ENCODE results near the gene TRIM72.
A peak's percentile ranks its signal among the peaks of the same experiment; 100 is the strongest.

The TRIM72 gene

GRCh38 chr16:31221357-31222160 lies 7.6 kb downstream of the TRIM72 start:
- Histone ChIP-seq H2BK15ac (ENCODE audit: low read length) (no peak overlapping the region), H2BK120ac (ENCODE audit: low read depth, low read length) (no peak overlapping the region), H3K79me1 (ENCODE audit: low read depth, low read length) (no peaks in the 10 kb centered on the region), H3K14ac (ENCODE audit: low read length) (no peak overlapping the region), H3K36me3 (replicated peaks in 1 of 2; ENCODE audit: control insufficient read depth in 2 of 2, insufficient read depth in 2 of 2, low read length in 2 of 2) (no peaks in the 10 kb centered on the region), H3K27me3 (ENCODE audit: control insufficient read depth in 3 of 3, insufficient read depth in 3 of 3, low read depth in 1 of 3, low read length in 3 of 3) (peaks cover 7 to 44% (median 21%) of the 10 kb centered on the region in 3 experiments), H3K9ac (ENCODE audit: low read depth, low read length, poor library complexity) (no peak overlapping the region), H2AK5ac (ENCODE audit: low read depth, low read length) (no peak overlapping the region), H2BK12ac (ENCODE audit: low read length) (no peak overlapping the region), H3K4me3 (ENCODE audit: low read length in 2 of 2) (no peak overlapping the region), H3K4me2 (ENCODE audit: insufficient read depth, low read length, poor library complexity, severe bottlenecking) (no peak overlapping the region), H2BK5ac (ENCODE audit: low read length) (no peak overlapping the region), H2AFZ (ENCODE audit: low read length) (no peak overlapping the region), H3K18ac (ENCODE audit: low read length) (no peak overlapping the region), H3K23ac (ENCODE audit: low read depth, low read length, poor library complexity) (no peak overlapping the region), H4K8ac (ENCODE audit: low read depth, low read length) (no peak overlapping the region), H3K9me3 (replicated peaks in 1 of 2; ENCODE audit: control insufficient read depth in 2 of 2, insufficient read depth in 1 of 2, low read depth in 1 of 2, low read length in 2 of 2) (peaks cover 0 to 3% of the 10 kb centered on the region in 2 donors), H4K91ac (ENCODE audit: low read depth, low read length, poor library complexity) (no peak overlapping the region), H3K27ac (replicated peaks; ENCODE audit: low read length) (no peak overlapping the region), H3K4me1 (ENCODE audit: control insufficient read depth in 2 of 2, insufficient read depth in 1 of 2, low read depth in 1 of 2, low read length in 2 of 2) (peaks cover 0 to 5% of the 10 kb centered on the region in 2 donors), H3K4ac (ENCODE audit: low read length) (no peak overlapping the region)
- WGBS, 2 donors (ENCODE audit: extremely low coverage in 2 of 2, insufficient read length in 2 of 2, insufficient replicate concordance in 1 of 2) = no CpG with 5 or more reads among the region's 12 CpGs
- DNase-seq (ENCODE audit: low spot score) = no peak

GRCh38 chr16:31223044-31223443 lies 9.1 kb downstream of the TRIM72 start:
- no peak overlapping the region for H4K91ac ChIP-seq (ENCODE audit: low read depth, low read length, poor library complexity)
- peak overlapping the region; percentile 12 for H3K9ac ChIP-seq (ENCODE audit: low read depth, low read length, poor library complexity)
- no peaks in the 10 kb centered on the region for H3K79me1 ChIP-seq (ENCODE audit: low read depth, low read length)
- H3K27me3 ChIP-seq (ENCODE audit: control insufficient read depth in 3 of 3, insufficient read depth in 3 of 3, low read depth in 1 of 3, low read length in 3 of 3) = peaks cover 0 to 29% (median 6%) of the 10 kb centered on the region in 3 experiments
- no peak overlapping the region for H3K14ac ChIP-seq (ENCODE audit: low read length)
- H3K4ac ChIP-seq (ENCODE audit: low read length) = no peak overlapping the region
- no peak overlapping the region for H2BK120ac ChIP-seq (ENCODE audit: low read depth, low read length)
- no peak for DNase-seq (ENCODE audit: low spot score)
- no peak overlapping the region for H3K4me3 ChIP-seq (ENCODE audit: low read length in 2 of 2)
- no peak overlapping the region for H2AK5ac ChIP-seq (ENCODE audit: low read depth, low read length)
- no peak overlapping the region for H3K4me2 ChIP-seq (ENCODE audit: insufficient read depth, low read length, poor library complexity, severe bottlenecking)
- no peak overlapping the region for H3K18ac ChIP-seq (ENCODE audit: low read length)
- no peak overlapping the region for H3K27ac ChIP-seq (replicated peaks; ENCODE audit: low read length)
- no peaks in the 10 kb centered on the region for H3K36me3 ChIP-seq (replicated peaks in 1 of 2; ENCODE audit: control insufficient read depth in 2 of 2, insufficient read depth in 2 of 2, low read length in 2 of 2)
- H3K9me3 ChIP-seq (replicated peaks in 1 of 2; ENCODE audit: control insufficient read depth in 2 of 2, insufficient read depth in 1 of 2, low read depth in 1 of 2, low read length in 2 of 2) = no peaks in the 10 kb centered on the region
- H2BK5ac ChIP-seq (ENCODE audit: low read length) = no peak overlapping the region
- no peak overlapping the region for H4K8ac ChIP-seq (ENCODE audit: low read depth, low read length)
- H2AFZ ChIP-seq (ENCODE audit: low read length) = no peak overlapping the region
- no peak overlapping the region for H2BK15ac ChIP-seq (ENCODE audit: low read length)
- H3K23ac ChIP-seq (ENCODE audit: low read depth, low read length, poor library complexity) = peak overlapping the region; percentile 27
- H3K4me1 ChIP-seq (ENCODE audit: control insufficient read depth in 2 of 2, insufficient read depth in 1 of 2, low read depth in 1 of 2, low read length in 2 of 2) = no peaks in the 10 kb centered on the region
- no peak overlapping the region for H2BK12ac ChIP-seq (ENCODE audit: low read length)
- WGBS, 2 donors (ENCODE audit: extremely low coverage in 2 of 2, insufficient read length in 2 of 2, insufficient replicate concordance in 1 of 2) = no CpG with 5 or more reads among the region's 5 CpGs

GRCh38 chr16:31224092-31224955 lies 10.4 kb downstream of the TRIM72 start:
- Histone ChIP-seq H2BK12ac (ENCODE audit: low read length) (peak overlapping the region; percentile 31), H3K23ac (ENCODE audit: low read depth, low read length, poor library complexity) (no peak overlapping the region), H2BK5ac (ENCODE audit: low read length) (no peak overlapping the region), H3K4me1 (ENCODE audit: control insufficient read depth in 2 of 2, insufficient read depth in 1 of 2, low read depth in 1 of 2, low read length in 2 of 2) (no peaks in the 10 kb centered on the region), H3K9me3 (replicated peaks in 1 of 2; ENCODE audit: control insufficient read depth in 2 of 2, insufficient read depth in 1 of 2, low read depth in 1 of 2, low read length in 2 of 2) (no peaks in the 10 kb centered on the region), H3K4me2 (ENCODE audit: insufficient read depth, low read length, poor library complexity, severe bottlenecking) (no peak overlapping the region), H3K27me3 (ENCODE audit: control insufficient read depth in 3 of 3, insufficient read depth in 3 of 3, low read depth in 1 of 3, low read length in 3 of 3) (peaks cover 0 to 19% (median 3%) of the 10 kb centered on the region in 3 experiments), H3K36me3 (replicated peaks in 1 of 2; ENCODE audit: control insufficient read depth in 2 of 2, insufficient read depth in 2 of 2, low read length in 2 of 2) (no peaks in the 10 kb centered on the region), H3K4ac (ENCODE audit: low read length) (no peak overlapping the region), H3K9ac (ENCODE audit: low read depth, low read length, poor library complexity) (no peak overlapping the region), H3K4me3 (ENCODE audit: low read length in 2 of 2) (no peak overlapping the region), H2AFZ (ENCODE audit: low read length) (no peak overlapping the region), H3K14ac (ENCODE audit: low read length) (no peak overlapping the region), H4K8ac (ENCODE audit: low read depth, low read length) (no peak overlapping the region), H2BK15ac (ENCODE audit: low read length) (no peak overlapping the region), H3K18ac (ENCODE audit: low read length) (peak overlapping the region; percentile 28), H4K91ac (ENCODE audit: low read depth, low read length, poor library complexity) (no peak overlapping the region), H3K27ac (replicated peaks; ENCODE audit: low read length) (no peak overlapping the region), H3K79me1 (ENCODE audit: low read depth, low read length) (no peaks in the 10 kb centered on the region), H2BK120ac (ENCODE audit: low read depth, low read length) (no peak overlapping the region), H2AK5ac (ENCODE audit: low read depth, low read length) (peak overlapping the region; percentile 52)
- WGBS, 2 donors (ENCODE audit: extremely low coverage in 2 of 2, insufficient read length in 2 of 2, insufficient replicate concordance in 1 of 2) = no CpG with 5 or more reads among the region's 80 CpGs
- DNase-seq (ENCODE audit: low spot score) = no peak

GRCh38 chr16:31225193-31225592 lies 11.3 kb downstream of the TRIM72 start:
- no CpG with 5 or more reads among the region's 3 CpGs for WGBS, 2 donors (ENCODE audit: extremely low coverage in 2 of 2, insufficient read length in 2 of 2, insufficient replicate concordance in 1 of 2)
- Histone ChIP-seq H3K4me3 (ENCODE audit: low read length in 2 of 2) (no peak overlapping the region), H4K8ac (ENCODE audit: low read depth, low read length) (no peak overlapping the region), H3K4me2 (ENCODE audit: insufficient read depth, low read length, poor library complexity, severe bottlenecking) (no peak overlapping the region), H2BK12ac (ENCODE audit: low read length) (no peak overlapping the region), H2BK120ac (ENCODE audit: low read depth, low read length) (no peak overlapping the region), H3K79me1 (ENCODE audit: low read depth, low read length) (no peaks in the 10 kb centered on the region), H3K9me3 (replicated peaks in 1 of 2; ENCODE audit: control insufficient read depth in 2 of 2, insufficient read depth in 1 of 2, low read depth in 1 of 2, low read length in 2 of 2) (no peaks in the 10 kb centered on the region), H2BK5ac (ENCODE audit: low read length) (no peak overlapping the region), H3K23ac (ENCODE audit: low read depth, low read length, poor library complexity) (no peak overlapping the region), H3K18ac (ENCODE audit: low read length) (no peak overlapping the region), H3K4ac (ENCODE audit: low read length) (no peak overlapping the region), H3K14ac (ENCODE audit: low read length) (no peak overlapping the region), H3K27ac (replicated peaks; ENCODE audit: low read length) (no peak overlapping the region), H3K4me1 (ENCODE audit: control insufficient read depth in 2 of 2, insufficient read depth in 1 of 2, low read depth in 1 of 2, low read length in 2 of 2) (no peaks in the 10 kb centered on the region), H2AK5ac (ENCODE audit: low read depth, low read length) (no peak overlapping the region), H2AFZ (ENCODE audit: low read length) (no peak overlapping the region), H2BK15ac (ENCODE audit: low read length) (no peak overlapping the region), H3K9ac (ENCODE audit: low read depth, low read length, poor library complexity) (no peak overlapping the region), H3K36me3 (replicated peaks in 1 of 2; ENCODE audit: control insufficient read depth in 2 of 2, insufficient read depth in 2 of 2, low read length in 2 of 2) (no peaks in the 10 kb centered on the region), H4K91ac (ENCODE audit: low read depth, low read length, poor library complexity) (no peak overlapping the region), H3K27me3 (ENCODE audit: control insufficient read depth in 3 of 3, insufficient read depth in 3 of 3, low read depth in 1 of 3, low read length in 3 of 3) (peaks cover 0 to 17% (median 3%) of the 10 kb centered on the region in 3 experiments)
- DNase-seq (ENCODE audit: low spot score) = no peak
